NCI-H1436 (cell line): ENCODE data around the gene SNRPA.
A peak's percentile ranks its signal among the peaks of the same experiment; 100 is the strongest.
"Not testable (repeated sequence)": the region's sequence is repeated elsewhere in the genome, so short reads cannot be mapped to it uniquely, and the experiment has no call there.

ENCODE experiments used
- DNase-seq: peaks from one replicate; lab custom pipeline; 2025; lab: John Stamatoyannopoulos, UW

The SNRPA gene

GRCh38 chr19:40777937-40778705 is 27.1 kb downstream of the SNRPA start, which contains the start of gene RAB4B:
TSS of gene RAB4B (plus strand) at chr19:40778247. CDS start at chr19:40778376, 129 bp downstream.
- DNase-seq = peak; percentile 100

- DNase-seq = no peak
Measured at GRCh38 chr19:40778706-40779284, 27.8 kb downstream of the SNRPA start.

DNA sequence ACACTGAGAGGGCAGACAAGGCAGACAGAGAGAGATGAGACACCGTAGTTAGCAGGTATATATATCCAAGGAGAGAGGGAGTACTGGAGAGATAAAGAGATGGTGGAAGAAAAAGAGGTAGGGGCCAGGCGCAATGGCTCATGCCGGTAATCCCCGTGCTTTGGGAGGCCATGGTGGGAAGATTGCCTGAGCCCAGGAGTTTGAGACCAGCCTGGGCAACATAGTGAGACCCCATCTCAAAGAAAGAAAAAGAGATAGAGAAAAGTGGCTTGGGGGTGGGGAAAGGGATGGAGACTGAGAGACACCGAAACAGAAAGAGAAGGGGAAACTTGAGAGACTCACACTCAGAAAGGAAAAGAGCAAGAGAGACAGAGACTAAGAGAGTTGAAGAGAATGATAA is 29.6 kb downstream of the SNRPA start:
- no peak for DNase-seq

GRCh38 chr19:40781140-40781539 is 30.1 kb downstream of the SNRPA start:
- no peak for DNase-seq

DNA sequence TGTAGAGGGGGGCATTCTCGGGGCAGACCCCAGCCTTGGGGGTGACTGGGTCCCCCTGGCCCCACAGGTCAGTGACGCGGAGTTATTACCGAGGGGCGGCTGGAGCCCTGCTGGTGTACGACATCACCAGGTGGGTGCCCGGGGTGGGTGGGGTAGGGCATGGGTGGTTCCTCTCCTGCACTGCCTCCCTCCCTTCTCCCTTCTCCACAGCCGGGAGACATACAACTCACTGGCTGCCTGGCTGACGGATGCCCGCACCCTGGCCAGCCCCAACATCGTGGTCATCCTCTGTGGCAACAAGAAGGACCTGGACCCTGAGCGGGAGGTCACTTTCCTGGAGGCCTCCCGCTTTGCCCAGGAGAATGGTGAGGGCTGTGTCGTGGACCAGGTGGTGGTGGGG is 32.7 kb downstream of the SNRPA start:
- no peak for DNase-seq

DNA sequence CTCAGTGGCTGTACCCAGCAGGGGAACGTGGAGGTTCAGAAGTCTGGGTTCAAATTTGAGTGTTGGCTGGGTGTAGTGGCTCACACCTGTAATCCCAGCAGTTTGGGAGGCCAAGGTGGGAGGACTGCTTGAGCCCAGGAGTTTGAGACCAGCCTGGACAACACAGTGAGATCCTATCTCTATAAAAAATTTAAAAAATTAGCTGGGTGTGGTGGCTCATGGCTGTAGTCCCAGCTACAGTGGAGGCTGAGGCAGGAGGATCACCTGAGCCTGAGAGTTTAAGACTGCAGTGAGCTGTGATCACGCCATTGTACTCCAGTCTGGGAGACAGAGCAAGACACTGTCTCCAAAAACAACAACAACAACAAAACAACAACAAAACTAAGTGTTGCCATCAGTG is 33.1 kb downstream of the SNRPA start:
- DNase-seq = not testable (repeated sequence)

DNA sequence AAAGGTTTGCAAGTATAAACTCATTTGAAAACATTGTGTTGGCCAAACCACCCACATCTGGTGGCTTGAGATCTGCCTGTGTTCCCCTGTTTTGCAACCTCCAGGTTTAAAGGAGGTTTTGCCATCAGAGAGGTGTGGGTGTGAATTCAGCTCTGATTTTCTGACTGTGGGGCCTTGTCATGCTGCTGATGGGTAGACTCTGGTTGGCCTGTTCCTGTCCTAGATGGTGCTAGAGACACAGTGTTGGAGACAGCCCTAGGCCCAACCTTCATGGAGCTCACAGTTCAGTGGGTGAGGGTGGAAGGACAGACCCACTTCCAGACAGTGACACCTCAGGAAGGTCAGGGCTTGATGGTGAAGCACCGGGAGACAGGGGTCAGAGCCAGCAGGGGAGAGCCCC is 34.5 kb downstream of the SNRPA start:
- no peak for DNase-seq

GRCh38 chr19:40786060-40787037 is 35.3 kb downstream of the SNRPA start:
- DNase-seq = no peak

- DNase-seq = no peak
Measured at GRCh38 chr19:40791349-40791748, 40.3 kb downstream of the SNRPA start.

GRCh38 chr19:40791996-40792395 is 41.0 kb downstream of the SNRPA start:
- DNase-seq = no peak

GRCh38 chr19:40797166-40797962 is 46.4 kb downstream of the SNRPA start:
- DNase-seq = no peak

DNA sequence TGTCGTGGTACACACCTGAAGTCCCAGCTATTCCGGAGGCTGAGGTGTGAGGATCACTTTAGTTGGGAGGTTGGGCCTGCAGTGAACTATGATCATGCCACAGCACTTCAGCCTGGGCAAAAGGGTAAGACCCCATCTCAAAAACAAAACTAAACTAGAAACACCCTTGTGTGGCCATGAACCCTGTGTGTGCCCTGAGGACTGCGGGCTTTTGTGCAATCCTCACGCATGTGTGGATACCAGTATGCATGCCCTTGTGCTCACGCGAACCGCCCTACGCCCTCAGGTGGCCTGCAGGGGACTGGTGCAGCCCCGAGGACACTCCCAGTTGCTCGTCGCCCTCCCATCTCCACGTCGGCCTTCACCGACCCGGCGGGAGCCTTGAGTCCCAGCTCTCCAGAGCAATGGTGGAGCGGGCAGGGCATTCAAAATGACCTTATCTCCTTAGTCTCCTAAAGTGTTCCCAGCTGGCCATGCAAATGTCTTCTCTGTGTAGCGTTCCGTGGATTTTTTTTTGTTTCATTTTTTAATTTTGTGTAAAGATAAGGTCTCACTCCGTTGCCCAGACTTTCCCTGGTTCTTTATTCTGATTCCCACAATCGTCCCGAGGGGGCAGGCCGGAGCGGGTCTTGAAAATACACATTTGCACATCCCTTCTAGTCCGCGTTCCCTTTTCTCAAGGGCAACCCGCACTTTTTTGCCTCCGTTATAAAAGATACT is 47.1 kb downstream of the SNRPA start:
- DNase-seq = peak; percentile 30

- DNase-seq = peak; percentile 99
Measured at GRCh38 chr19:40798683-40799557, 47.9 kb downstream of the SNRPA start, which contains the start of gene EGLN2. TSS of gene EGLN2 (plus strand) at chr19:40799191. CDS start at chr19:40800573, 1,382 bp downstream.

- DNase-seq = no peak
Measured at GRCh38 chr19:40799558-40800338, 48.7 kb downstream of the SNRPA start.

- DNase-seq = no peak
Measured at GRCh38 chr19:40800339-40800996, 49.5 kb downstream of the SNRPA start.

DNA sequence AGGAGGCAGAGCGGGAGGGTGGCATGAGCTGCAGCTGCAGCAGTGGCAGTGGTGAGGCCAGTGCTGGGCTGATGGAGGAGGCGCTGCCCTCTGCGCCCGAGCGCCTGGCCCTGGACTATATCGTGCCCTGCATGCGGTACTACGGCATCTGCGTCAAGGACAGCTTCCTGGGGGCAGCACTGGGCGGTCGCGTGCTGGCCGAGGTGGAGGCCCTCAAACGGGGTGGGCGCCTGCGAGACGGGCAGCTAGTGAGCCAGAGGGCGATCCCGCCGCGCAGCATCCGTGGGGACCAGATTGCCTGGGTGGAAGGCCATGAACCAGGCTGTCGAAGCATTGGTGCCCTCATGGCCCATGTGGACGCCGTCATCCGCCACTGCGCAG is 50.0 kb downstream of the SNRPA start:
- DNase-seq = no peak

DNA sequence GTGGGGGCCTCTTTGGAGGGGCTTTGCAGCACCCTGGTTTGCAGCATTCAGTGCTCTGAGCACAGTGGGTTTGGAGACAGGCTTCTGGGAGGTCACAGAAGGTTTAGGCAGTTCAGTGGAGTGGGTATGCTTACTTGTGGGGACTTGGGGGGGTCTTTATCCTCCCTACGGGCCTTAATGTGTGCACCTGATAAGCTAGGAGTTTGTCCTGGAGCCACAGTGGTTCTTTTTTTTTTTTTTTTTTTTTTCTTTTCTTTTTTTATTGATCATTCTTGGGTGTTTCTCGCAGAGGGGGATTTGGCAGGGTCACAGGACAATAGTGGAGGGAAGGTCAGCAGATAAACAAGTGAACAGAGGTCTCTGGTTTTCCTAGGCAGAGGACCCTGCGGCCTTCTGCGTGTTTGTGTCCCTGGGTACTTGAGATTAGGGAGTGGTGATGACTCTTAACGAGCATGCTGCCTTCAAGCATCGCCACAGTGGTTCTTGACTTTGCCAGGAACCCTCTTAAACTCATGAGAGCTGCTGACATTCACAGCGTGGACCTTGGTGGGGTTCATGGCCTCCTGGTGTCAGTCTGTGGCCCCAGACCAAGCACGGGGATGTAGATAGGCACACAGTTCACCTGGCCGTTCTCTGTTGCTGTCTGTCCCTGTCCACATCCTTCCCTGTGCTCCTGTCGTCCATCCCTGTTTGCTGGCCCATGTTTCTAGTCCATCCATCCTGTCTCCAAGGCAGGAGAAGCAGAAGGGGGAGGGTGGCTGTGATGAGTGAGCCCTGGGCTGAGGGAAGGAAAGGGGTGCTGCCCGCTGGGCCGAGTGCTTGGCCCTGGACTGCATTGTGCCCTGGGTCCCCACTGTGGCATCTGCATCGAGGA is 50.7 kb downstream of the SNRPA start:
- no peak for DNase-seq
